ENCODE measurements around the gene C9orf57.
A peak's percentile ranks its signal among the peaks of the same experiment; 100 is the strongest.
"Not testable (repeated sequence)": the region's sequence is repeated elsewhere in the genome, so short reads cannot be mapped to it uniquely, and the experiment has no call there.

The C9orf57 gene

GRCh38 chr9:72060513-72060912, at the start of gene C9orf57:
Gene C9orf57, minus strand, starts transcription at chr9:72060613. Its CDS starts 1,282 bp downstream, at chr9:72059331.
- DNase-seq: no peak

- DNase-seq: no peak
Observed at GRCh38 chr9:72102520-72102919, 42.1 kb upstream of the C9orf57 start.

GRCh38 chr9:72095520-72095919, 35.1 kb upstream of the C9orf57 start:
- DNase-seq: not testable (repeated sequence)

GRCh38 chr9:72092820-72093219, 32.4 kb upstream of the C9orf57 start:
- no peak for DNase-seq

GRCh38 chr9:72089451-72090130, 29.2 kb upstream of the C9orf57 start:
- no peak for DNase-seq

GRCh38 chr9:72082536-72082935, 22.1 kb upstream of the C9orf57 start:
- no peak for DNase-seq

- not testable (repeated sequence) for DNase-seq
Observed at GRCh38 chr9:72074666-72075065, 14.3 kb upstream of the C9orf57 start.

GRCh38 chr9:72065076-72065475, 4.7 kb upstream of the C9orf57 start:
- DNase-seq: no peak

- DNase-seq: no peak
Observed at GRCh38 chr9:72052122-72052521, 8.3 kb downstream of the C9orf57 start.

GRCh38 chr9:72048850-72049249, 11.6 kb downstream of the C9orf57 start:
- no peak for DNase-seq

GRCh38 chr9:72046630-72047456, 13.6 kb downstream of the C9orf57 start:
- no peak for DNase-seq

GRCh38 chr9:72044095-72044494, 16.3 kb downstream of the C9orf57 start:
- no peak for DNase-seq

GRCh38 chr9:72043576-72043975, 16.8 kb downstream of the C9orf57 start:
- no peak for DNase-seq

GRCh38 chr9:72042928-72043327, 17.5 kb downstream of the C9orf57 start:
- no peak for DNase-seq

GRCh38 chr9:72041775-72042194, 18.6 kb downstream of the C9orf57 start:
- DNase-seq: no peak

- no peak for DNase-seq
Observed at GRCh38 chr9:72041369-72041768, 19.0 kb downstream of the C9orf57 start.

- DNase-seq: no peak
Observed at GRCh38 chr9:72039532-72039931, 20.9 kb downstream of the C9orf57 start.

GRCh38 chr9:72038890-72039410, 21.5 kb downstream of the C9orf57 start:
- peak; percentile 57 for DNase-seq

- DNase-seq: no peak
Observed at GRCh38 chr9:72038408-72038807, 22.0 kb downstream of the C9orf57 start.

- no peak for DNase-seq
Observed at GRCh38 chr9:72037571-72037970, 22.8 kb downstream of the C9orf57 start.

- DNase-seq: no peak
Observed at GRCh38 chr9:72030767-72031166, 29.6 kb downstream of the C9orf57 start.

- no peak for DNase-seq
Observed at GRCh38 chr9:72029986-72030385, 30.4 kb downstream of the C9orf57 start.

- DNase-seq: no peak
Observed at GRCh38 chr9:72025906-72026305, 34.5 kb downstream of the C9orf57 start.

- DNase-seq: no peak
Observed at GRCh38 chr9:72023596-72023995, 36.8 kb downstream of the C9orf57 start.

Data from 8988T (cell line).